ENCODE data around the gene COL27A1.

COL27A1 gene

GRCh38 chr9:114279693-114280092 lies 124.4 kb downstream of the COL27A1 start:
- TF ChIP-seq CTCF (conservative IDR thresholded peaks at IDR 0.05; ENCODE audit: low read depth, low read length), result no peak
- Histone ChIP-seq H3K36me3 (ENCODE audit: insufficient read depth) (no peaks in the 10 kb centered on the region), H3K79me2 (ENCODE audit: insufficient read depth, low read depth) (no peaks in the 10 kb centered on the region), H3K4me2 (no peak overlapping the region), H3K4me1 (ENCODE audit: low read depth, poor library complexity, severe bottlenecking) (peaks cover 4% of the 10 kb centered on the region), H2AFZ (ENCODE audit: low read depth) (no peak overlapping the region), H4K20me1 (ENCODE audit: insufficient read depth) (no peaks in the 10 kb centered on the region), H3K9ac (no peak overlapping the region), H3K4me3 (IDR thresholded peaks at IDR 0.05; ENCODE audit: insufficient read depth, low read depth, low read length) (no peak overlapping the region), H3K27me3 (ENCODE audit: insufficient read depth, low read depth) (no peaks in the 10 kb centered on the region), H3K27ac (no peak overlapping the region)

GRCh38 chr9:114280636-114281472 lies 125.5 kb downstream of the COL27A1 start:
- Histone ChIP-seq H4K20me1 (ENCODE audit: insufficient read depth) (no peaks in the 10 kb centered on the region), H3K4me2 (no peak overlapping the region), H3K4me3 (IDR thresholded peaks at IDR 0.05; ENCODE audit: insufficient read depth, low read depth, low read length) (no peak overlapping the region), H3K4me1 (ENCODE audit: low read depth, poor library complexity, severe bottlenecking) (peaks cover 4% of the 10 kb centered on the region), H3K9ac (no peak overlapping the region), H3K27ac (no peak overlapping the region), H3K79me2 (ENCODE audit: insufficient read depth, low read depth) (no peaks in the 10 kb centered on the region), H2AFZ (ENCODE audit: low read depth) (no peak overlapping the region), H3K36me3 (ENCODE audit: insufficient read depth) (no peaks in the 10 kb centered on the region), H3K27me3 (ENCODE audit: insufficient read depth, low read depth) (no peaks in the 10 kb centered on the region)
- no peak for TF ChIP-seq CTCF (conservative IDR thresholded peaks at IDR 0.05; ENCODE audit: low read depth, low read length)

GRCh38 chr9:114281473-114282103 lies 126.3 kb downstream of the COL27A1 start:
- TF ChIP-seq CTCF (conservative IDR thresholded peaks at IDR 0.05; ENCODE audit: low read depth, low read length), result no peak
- H3K27me3 ChIP-seq (ENCODE audit: insufficient read depth, low read depth), result no peaks in the 10 kb centered on the region
- H4K20me1 ChIP-seq (ENCODE audit: insufficient read depth), result no peaks in the 10 kb centered on the region
- no peak overlapping the region for H2AFZ ChIP-seq (ENCODE audit: low read depth)
- H3K4me2 ChIP-seq, result no peak overlapping the region
- no peak overlapping the region for H3K27ac ChIP-seq
- no peaks in the 10 kb centered on the region for H3K36me3 ChIP-seq (ENCODE audit: insufficient read depth)
- H3K9ac ChIP-seq, result no peak overlapping the region
- H3K79me2 ChIP-seq (ENCODE audit: insufficient read depth, low read depth), result no peaks in the 10 kb centered on the region
- H3K4me3 ChIP-seq (IDR thresholded peaks at IDR 0.05; ENCODE audit: insufficient read depth, low read depth, low read length), result no peak overlapping the region
- peaks cover 4% of the 10 kb centered on the region for H3K4me1 ChIP-seq (ENCODE audit: low read depth, poor library complexity, severe bottlenecking)

GRCh38 chr9:114282104-114282485 lies 126.8 kb downstream of the COL27A1 start:
- Histone ChIP-seq H3K4me2 (no peak overlapping the region), H3K4me1 (ENCODE audit: low read depth, poor library complexity, severe bottlenecking) (peaks cover 4% of the 10 kb centered on the region), H3K9ac (no peak overlapping the region), H3K27ac (no peak overlapping the region), H3K4me3 (IDR thresholded peaks at IDR 0.05; ENCODE audit: insufficient read depth, low read depth, low read length) (no peak overlapping the region), H3K36me3 (ENCODE audit: insufficient read depth) (no peaks in the 10 kb centered on the region), H4K20me1 (ENCODE audit: insufficient read depth) (no peaks in the 10 kb centered on the region), H3K79me2 (ENCODE audit: insufficient read depth, low read depth) (no peaks in the 10 kb centered on the region), H2AFZ (ENCODE audit: low read depth) (no peak overlapping the region), H3K27me3 (ENCODE audit: insufficient read depth, low read depth) (no peaks in the 10 kb centered on the region)
- no peak for TF ChIP-seq CTCF (conservative IDR thresholded peaks at IDR 0.05; ENCODE audit: low read depth, low read length)

All from KMS-11 (cell line).